AG08395 (cell line): Measurements from ENCODE around the gene SLC25A52.
"Not testable (repeated sequence)": the region's sequence is repeated elsewhere in the genome, so short reads cannot be mapped to it uniquely, and the experiment has no call there.

Experiments used
- DNase-seq: peaks from one replicate; pipeline ENCODE4 v3.0.0; 2012; ENCODE audit warnings: mixed read lengths, low spot score

Gene SLC25A52, protein sequence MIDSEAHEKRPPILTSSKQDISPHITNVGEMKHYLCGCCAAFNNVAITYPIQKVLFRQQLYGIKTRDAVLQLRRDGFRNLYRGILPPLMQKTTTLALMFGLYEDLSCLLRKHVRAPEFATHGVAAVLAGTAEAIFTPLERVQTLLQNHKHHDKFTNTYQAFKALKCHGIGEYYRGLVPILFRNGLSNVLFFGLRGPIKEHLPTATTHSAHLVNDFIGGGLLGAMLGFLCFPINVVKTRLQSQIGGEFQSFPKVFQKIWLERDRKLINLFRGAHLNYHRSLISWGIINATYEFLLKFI

DNA sequence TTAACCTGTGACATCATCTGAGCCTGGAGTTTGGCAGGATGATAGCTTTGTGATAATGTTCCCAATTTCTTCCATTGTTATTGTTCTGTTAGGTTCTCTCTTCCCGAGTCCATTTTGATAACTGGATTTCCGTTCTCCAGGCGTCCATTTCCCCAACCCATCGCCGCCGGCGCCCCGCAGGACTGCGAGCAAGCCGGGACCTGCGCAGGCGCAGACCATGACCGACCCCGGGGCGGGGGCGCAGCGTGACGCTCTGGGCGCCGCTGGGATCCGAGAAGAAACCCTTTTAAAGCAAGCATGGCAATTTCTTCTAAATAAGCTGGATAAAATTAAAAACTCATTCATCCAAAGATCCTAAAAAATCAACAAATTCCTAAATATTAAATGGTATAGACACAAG lies at the start of gene SLC25A52:
Gene SLC25A52 (minus strand): TSS at position 186 of the 400 bp plus-strand sequence. CDS start 219 bp downstream, outside the sequence.
- DNase-seq = no peak

DNA sequence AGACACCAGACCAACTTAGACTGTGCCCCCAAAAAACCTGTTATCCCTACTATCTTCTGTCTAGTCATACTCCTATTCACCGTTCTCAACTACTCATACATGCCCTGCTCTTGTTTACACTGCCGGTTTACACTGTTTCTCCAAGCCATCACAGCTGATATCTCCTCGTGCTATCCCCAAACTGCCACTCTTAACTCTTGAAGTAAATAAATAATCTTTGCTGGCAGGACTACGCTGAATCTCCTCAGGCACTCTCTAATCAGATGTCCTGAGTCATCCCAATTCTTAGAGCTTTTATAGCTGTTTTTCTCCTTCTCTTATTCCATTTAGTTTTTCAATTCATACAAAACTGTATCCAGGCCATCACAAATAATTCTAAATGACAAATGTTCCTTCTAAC lies 48.4 kb upstream of the SLC25A52 start:
- DNase-seq = not testable (repeated sequence)

DNA sequence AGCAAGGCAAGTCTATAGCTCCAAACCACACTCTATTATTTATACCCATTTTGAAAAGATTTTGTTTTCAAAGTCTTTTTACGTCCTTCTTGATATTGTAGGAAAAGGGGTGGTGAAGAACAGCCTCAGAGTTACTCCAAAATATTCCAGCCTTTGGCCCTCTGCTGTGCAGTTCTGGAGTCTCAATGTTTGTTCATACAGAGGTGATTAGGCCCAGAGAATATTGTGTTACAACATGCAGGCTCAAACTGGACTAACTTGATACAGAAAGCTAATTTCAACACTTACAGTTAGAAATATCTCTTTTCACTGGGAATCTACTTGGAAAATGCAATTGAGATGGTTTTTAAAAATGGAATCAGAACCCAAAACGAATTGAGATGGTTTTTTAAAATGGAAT lies 40.4 kb upstream of the SLC25A52 start:
- no peak for DNase-seq

DNA sequence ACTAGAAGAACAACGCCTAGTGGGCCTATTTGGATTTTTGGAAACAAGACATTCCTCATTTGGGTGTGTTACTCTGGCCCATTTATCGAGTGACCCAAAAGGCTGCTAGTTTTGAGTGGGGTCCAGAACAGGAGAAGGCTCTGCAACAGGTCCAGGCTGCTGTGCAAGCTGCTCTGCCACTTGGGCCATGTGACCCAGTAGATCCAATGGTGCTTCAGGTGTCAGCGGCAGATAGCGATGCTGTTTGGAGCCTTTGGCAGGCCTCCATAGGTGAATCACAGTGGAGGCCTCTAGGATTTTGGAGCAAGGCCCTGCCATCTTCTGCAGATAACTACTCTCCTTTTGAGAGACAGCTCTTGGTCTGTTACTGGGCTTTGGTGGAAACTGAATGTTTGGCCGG lies 38.6 kb upstream of the SLC25A52 start:
- not testable (repeated sequence) for DNase-seq

DNA sequence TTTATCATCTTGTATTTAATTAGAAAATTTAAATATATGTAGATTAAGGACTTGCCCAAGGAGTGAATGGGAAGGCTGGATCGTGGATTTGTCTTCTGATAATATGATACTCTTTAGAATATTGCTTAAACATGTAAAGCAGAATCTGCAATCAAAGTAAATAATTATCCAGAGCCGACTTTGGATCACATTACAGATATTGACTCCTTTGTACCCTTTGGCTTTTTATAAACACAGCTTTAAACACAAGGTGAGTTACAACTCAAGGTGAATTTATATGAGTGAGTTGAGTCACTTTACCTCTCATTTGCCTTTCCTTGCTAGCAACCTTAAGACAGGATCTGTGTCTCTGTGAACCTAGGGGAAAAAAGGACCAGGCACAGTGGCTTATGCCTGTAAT lies 37.7 kb upstream of the SLC25A52 start:
- DNase-seq = no peak

DNA sequence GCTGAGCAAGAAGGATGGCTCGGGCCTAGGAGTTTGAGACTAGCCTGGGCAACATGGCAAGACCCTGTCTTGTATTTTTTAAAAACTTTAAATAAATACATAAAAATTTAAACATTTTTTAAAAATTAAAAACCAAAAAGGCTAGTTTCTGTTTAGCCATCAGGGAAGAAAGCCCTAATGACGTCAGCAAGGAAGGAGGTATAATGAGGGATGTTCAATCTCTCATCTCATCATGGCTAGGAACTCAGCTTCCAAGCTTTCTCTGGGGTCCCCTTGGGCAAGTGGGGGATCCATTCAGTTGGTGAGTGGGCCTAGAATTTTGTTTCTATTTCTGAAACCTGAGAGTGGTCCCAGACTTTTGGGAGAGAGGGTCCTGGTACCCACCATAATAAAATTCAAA lies 35.1 kb upstream of the SLC25A52 start:
- no peak for DNase-seq

DNA sequence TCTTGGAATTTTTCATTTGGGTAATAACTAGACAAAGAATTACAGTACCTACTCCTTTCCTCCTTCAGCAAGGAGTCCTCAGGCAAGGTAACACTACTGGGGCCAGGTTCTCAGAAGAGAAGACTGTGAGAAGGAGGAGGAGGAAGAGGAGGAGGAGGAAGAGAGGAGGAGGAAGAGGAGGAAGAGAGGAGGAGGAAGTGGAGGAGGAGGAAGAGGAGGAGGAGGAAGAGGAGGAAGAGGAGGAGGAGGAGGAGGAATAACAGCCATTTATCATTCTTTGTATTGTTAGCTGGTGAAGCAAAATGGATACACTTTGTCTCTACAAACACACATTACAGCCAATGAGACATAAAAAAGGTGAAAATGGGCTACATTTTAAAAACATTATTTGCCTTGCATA lies 32.9 kb upstream of the SLC25A52 start:
- no peak for DNase-seq

DNA sequence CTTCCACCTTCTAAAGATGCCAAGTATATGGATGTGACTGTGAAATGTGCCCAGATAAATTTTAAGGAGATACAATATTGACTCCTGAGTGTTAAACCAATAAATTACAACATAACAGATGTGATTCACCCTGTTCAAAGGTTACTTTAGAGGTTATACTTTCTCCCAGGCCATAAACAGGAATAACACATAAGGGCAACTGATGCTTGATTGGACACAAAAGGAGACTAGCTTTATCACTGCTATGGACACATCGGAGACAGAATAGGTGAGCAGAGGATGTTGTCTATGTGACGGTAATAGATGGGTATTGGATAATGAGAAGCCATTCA lies 31.9 kb upstream of the SLC25A52 start:
- DNase-seq = no peak

DNA sequence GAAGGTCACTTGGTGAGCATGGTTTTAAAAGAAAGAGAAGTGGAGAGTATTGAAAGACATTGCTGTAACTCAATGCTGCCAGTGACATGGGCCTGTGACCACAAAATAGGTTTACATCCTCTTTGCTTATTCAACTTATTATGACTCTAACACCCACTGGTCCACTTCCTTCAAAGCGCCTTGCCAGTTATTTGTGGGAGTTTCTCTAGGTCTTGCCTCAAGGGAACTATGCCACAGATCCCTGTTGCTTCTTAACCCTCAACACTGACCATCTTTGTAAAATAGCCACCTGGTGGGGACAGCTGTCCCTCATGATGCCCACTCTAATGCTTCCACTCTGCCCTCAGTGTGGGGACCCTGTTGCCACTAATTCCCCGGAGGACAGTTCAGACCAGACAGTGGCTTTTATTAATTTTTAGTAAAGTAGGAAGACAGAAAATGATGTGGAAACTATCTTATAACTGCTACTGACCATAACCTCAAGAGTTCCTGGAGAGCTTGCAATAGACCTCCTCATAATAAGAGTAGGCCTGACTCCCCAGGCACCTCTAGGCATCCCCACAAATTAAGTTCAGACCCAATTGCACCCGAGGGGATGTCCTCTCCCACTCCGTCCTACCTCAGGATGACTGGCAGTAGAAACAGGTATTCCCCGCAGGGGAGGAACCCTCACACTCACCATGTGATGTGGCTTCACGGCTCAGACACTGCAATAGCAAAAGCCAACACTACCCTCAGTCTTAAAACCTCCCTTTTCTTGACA lies 31.3 kb upstream of the SLC25A52 start:
- no peak for DNase-seq

DNA sequence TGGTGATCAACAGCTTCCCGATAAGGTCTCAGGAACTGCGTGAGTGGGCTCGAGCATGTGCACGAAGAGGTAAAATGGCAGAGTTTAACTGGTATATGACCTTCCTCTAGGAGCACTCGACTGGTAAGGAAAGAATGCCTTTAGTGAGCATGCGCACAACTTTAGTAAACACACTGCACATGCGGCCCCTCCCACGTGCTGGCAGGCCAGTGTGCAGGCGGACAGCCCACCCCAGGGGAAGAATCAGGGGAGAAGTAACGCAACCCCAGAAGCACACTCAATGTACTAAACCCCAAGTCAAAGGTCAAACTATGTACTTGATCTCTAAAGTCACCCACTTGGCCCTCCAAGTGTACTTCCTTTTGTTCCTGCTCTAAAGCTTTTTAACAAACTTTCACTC lies 28.7 kb upstream of the SLC25A52 start:
- DNase-seq = no peak

DNA sequence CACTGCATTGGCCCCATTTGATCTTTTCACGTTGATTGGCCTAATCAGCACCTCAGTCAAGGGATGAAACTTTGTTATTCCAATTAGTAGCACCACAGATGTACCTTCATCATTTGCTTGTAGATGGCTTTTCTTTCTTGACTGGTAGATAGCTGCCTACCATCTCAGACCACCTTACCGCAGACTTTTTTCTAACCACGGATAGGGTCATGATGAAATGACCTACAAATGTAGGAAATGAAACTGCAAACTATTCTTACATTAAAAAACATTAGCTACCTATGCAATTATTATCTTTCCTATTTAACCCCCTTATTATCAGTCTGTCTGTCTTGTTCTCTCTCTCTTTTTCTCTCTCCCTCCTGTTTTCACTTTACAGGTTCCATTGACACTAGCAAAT lies 22.4 kb upstream of the SLC25A52 start:
- DNase-seq = no peak

DNA sequence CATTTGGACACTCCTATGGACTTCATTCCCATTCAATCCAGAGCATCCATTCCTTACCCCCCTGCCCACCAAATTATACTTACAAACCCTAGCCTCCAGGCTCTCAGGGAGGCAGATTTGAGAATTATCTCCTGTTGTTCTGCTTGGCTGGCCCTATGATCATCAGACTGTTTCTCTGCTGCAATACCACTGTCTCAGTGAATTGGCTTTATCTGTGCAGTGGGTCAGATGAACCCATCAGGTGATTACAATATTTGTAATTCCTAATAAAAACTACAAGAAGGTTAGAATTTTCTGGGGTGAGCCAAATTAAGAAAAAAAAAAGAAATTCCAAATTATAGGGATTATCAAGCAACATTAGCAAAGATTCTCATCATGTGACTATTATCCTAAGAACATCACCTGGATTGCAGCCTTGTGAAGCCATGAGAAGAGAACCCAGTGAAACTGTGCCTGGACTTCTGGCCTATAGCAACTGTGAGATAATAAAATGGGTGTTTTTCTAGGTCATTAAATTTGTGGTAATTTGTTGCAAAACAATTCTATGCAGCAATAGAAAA lies 17.8 kb upstream of the SLC25A52 start:
- no peak for DNase-seq

DNA sequence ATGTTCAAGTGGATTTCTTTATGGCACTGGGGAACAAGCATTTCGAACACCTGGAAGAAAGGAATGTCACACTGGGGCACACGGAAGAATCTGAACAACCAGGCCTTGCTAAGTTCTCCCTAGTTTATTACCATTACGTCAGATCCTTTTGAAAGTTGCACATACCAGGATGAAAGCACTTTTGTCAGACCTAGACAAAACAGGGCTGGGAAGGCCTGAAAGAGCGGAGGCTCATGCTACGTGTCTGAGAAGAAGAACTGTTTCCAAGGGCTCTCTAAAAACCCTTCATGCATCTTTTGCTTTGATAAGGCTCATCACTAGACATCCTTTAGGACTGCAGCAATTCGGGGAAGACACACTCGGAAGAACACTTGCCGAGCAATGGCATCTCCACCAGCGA lies 15.4 kb upstream of the SLC25A52 start:
- DNase-seq = no peak

DNA sequence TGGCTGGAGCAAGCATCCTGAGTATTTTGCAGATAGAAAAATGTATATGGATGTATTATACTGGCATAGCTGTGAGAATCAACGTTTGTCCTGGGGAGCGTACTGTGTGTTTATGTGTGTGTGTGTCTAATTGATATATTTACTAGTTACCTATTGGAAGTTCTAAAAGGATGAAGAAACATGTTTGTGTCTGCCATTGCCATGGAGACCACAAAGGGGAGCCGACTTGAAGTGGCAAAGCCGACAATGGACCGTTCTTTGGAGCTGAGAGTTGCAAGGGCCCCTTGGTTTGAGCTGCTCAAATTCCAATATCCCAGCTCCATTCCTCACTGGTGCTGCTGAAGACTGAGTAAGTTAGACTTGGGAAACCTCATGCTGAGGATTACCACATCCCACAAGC lies 14.3 kb upstream of the SLC25A52 start:
- DNase-seq = no peak

DNA sequence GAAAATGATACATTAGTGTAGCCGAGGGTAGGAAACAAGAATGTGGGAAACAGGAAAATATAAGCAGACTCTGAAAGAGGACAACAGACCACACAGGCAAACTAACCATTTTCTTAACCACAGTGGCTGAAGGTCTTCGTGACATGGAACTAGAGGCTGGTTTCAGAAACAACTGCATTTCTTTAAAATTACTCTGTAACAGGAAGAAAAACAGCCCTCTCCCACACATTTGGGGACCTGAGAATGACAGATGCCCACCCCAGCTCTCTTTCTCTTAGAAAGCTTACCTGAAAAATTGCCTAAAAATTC lies 13.8 kb upstream of the SLC25A52 start:
- DNase-seq = no peak

DNA sequence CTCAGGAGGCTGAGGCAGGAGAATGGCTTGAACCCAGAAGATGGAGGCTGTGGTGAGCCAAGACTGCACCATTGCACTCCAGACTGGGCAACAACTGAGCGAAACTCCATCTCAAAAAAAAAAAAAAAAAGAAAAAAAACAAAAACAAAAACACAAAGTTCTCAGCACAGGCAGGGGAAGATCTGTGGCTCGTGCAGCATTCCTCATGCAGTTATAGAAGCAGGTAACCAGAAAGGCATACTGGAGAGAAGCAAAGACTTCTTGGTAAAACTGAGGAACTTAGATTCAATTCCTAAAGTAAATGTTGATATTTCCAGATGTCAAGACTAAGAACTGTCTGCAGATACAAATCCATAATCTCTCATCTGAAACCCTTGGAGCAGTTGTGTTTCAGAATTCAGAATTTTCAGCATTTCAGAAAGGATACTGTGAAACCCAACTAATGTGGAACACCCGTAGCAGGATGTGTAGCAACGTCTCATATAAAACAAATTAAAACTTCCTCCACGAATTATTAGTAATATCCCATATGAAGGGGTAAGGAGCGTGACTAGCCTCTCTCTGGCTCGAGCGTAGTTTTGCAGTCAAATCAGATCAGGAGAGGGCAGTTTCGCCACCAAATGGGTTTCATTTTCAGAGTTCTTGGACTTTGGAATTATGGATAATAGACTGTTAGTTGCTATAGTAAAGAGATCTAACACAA lies 13.2 kb upstream of the SLC25A52 start:
- DNase-seq = no peak

DNA sequence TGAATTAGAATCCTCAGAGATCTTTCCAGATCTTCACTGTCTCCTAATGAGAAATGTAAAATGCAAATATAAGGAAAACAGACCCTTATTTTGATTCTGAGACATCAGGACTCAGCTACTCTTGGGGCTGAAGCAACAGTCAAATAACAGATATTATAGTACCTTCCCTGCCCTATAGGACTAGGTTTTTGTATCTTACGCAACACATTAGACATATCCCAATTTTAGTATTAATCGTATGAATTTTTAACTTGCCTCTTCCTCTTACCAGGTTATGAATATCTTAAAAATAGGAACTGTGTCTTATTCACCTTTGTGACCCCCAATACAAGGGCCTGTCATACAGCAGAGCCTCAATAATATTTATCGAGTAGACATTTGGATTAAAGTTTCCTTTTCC lies 12.0 kb upstream of the SLC25A52 start:
- no peak for DNase-seq

DNA sequence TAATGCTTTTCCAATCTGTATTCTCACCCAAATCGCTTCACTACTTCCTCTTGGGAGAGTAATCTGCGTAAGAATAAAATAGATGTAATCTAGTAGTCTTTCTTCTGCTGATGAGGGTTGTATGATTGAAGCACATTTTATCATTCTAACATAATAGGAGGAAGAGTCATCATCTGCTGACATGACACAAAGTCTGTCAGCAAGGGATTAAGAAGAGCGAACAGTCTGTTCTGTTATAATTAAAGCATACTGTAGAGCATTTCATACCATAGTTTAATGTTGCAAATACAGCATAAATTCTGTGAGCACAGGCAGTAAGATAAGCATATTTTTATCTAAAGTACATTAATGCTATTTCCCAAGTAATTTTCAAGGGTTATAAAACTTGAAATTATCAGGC lies 10.4 kb downstream of the SLC25A52 start:
- DNase-seq = no peak

DNA sequence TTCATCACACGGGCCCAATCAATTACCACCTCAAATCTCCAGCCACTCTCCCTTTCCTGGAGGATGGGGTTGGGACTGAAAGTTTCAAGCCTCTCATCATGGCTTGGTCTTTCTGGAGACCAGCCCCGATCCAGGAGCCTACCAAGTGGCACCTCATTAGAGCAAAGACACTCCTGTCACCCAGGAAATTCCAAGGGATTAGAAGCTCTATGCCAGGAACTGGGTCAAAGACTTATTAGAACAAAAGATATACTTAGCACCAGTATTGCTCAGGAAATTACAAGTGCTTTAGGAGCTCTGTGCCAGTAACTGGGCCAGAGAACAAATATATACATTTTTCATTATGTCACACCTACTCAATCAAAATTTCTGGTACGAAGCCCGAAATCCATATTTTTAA lies 14.3 kb downstream of the SLC25A52 start:
- DNase-seq = no peak

DNA sequence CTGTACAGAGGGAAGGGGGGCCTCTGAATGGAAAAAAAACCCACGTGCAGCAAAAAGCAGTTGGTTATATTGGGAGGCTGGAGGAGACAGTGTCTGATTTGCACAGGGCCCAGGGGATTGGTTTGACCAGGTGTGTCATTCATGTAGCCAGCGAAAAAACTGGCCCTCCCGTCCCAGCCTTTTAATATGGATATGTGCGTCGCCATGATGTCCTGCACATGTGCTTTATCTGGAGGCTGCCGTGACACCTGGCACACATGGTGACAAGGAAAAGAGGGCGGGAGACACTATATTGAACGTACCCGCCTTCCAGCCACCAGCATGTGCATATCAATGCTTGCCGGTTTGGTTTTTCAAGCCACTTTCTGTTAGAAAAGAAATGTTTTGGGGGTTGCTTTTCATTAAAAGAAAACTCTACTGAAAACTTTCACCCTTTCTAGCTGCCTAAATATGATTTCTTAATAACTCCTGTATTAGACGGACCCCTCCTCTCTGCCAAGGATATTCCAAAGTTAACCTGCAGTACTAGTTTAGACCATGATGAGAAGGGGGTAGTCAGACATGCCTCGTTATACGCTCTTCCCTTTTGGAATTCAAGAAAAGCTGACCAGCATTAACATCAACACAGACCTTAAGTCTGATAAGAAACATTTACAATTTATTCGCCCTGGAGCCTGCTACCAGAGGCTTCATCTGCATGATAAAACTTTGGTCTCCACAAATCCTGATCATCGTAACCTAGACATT lies 16.2 kb downstream of the SLC25A52 start:
- no peak for DNase-seq

DNA sequence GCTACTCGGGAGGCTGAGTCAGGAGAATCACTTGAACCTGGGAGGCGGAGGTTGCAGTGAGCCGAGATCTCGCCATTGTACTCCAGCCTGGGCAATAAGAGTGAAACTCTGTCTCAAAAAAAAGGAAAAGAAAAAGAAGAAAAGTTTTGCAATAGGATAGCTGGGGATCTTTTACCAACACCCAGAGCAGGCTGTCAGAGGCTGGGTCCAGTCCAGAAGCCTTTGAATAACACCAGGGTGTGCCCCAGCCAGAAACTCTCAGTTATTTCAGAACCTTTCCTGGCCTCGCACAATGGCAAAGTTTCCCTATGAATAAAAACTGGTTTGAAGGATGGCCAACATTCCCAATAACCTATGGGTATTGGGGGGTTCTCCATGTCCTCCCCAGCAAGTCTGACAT lies 17.1 kb downstream of the SLC25A52 start:
- not testable (repeated sequence) for DNase-seq

DNA sequence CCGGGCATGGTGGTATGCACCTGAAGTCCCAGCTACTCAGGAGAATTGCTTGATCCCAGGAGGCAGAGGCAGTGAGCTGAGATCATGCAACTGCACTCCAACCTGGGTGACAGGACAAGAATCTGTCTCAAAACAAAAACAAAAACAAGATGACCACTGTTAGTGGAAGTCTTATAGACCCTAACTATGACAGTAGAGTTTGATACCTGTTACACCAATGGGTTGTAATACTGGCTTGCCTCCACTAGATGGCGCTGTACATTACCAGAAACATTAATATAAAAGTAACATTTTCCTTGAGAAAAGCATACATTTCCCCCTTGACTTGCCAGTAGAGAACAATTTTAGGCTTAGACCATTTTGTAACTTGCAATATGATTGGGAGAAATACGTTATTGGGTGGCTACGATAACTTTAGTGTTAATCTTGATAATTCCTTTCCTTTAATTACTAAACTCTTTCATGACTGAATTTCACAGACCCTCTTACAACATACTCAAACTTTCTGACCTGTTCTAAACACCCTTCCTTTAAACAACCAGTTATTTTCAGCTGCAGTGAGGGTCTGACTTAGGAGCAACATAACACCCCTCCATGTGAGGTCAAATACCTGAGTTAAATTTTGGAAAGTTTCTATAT lies 19.5 kb downstream of the SLC25A52 start:
- DNase-seq = peak; percentile 7
